ENCODE measurements around the gene UBL7. TPM values are rescaled to one million over a fixed set of nuclear protein-coding genes. Genes with fewer than 3 reads are reported as not detected.

UBL7 gene
- total and polyA plus RNA-seq, 4 donors: 12.7 to 19.5 (median 18.2) TPM

DNA sequence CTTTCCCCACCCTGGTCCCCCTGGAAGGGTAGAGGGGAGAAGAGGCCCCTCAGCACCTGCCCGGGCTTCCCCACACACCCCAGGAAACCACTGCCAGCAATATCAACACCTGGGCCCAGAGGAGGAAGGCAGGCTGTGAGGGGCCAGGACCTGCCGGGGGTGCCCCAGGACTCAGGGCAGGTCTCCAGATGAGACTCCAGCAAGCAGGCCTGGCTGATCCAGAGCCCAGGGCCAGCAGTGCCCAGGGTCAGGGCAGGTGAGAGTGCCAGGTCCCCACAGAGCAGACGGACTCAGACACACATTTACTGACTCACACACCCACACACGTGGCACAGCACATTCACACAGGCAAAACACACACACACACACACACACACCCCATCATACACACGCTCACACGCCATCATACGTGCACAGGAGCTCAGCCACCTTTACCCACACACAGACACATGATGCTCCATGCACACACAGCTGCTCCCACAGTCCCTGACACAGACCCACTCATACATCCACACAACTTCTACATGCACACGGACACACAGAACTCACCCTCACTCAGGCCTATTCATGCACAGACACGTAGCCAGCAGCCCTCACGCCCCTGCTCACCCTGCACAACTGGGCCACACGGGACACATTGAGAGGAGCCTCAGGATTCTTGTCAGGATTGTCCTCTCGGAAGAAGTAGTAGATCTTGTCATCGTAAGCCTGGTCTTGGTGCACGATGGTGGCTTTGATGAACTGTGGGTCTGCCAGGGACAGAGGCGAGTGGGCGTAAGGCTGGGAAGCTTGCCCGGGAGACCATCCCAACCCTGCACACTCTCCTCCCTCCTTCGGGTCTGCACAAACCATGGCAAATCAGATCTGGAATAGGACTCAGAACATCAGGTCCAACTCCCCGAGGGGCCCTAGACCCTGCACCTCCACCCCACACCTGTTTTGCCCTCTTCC lies 44.7 kb downstream of the UBL7 start:
- TF ChIP-seq HNF4A (conservative IDR thresholded peaks at IDR 0.05) (no peak), EGR1 (IDR thresholded peaks at IDR 0.05; ENCODE audit: low read depth in 2 of 2) (no peak), FOXA2 (IDR thresholded peaks at IDR 0.05) (no peak), FOXA1 (IDR thresholded peaks at IDR 0.05) (no peak), HNF4G (IDR thresholded peaks at IDR 0.05) (no peak), TAF1 (conservative IDR thresholded peaks at IDR 0.05) (no peak), NR2F2 (IDR thresholded peaks at IDR 0.05) (no peak), YY1 (IDR thresholded peaks at IDR 0.05) (no peak)
- Histone ChIP-seq H3K4me1 (ENCODE audit: control insufficient read depth in 4 of 4, insufficient read depth in 4 of 4, low read length in 3 of 4) (peaks cover 0 to 7% (median 2%) of the 10 kb centered on the region in 4 donors), H3K27me3 (ENCODE audit: control insufficient read depth in 4 of 4, insufficient read depth in 4 of 4, low read length in 3 of 4) (no peaks in the 10 kb centered on the region), H3K9ac (ENCODE audit: low read depth in 1 of 2, low read length in 2 of 2) (no peak overlapping the region), H3K9me3 (ENCODE audit: control insufficient read depth in 4 of 4, low read length in 3 of 4) (no peaks in the 10 kb centered on the region), H3K36me3 (ENCODE audit: control insufficient read depth in 4 of 4, insufficient read depth in 3 of 4, low read depth in 1 of 4, low read length in 3 of 4) (no peaks in the 10 kb centered on the region), H3K27ac (ENCODE audit: low read depth in 1 of 2, low read length in 2 of 2) (no peak overlapping the region), H3K4me3 (ENCODE audit: low read depth in 1 of 3, low read length in 3 of 3) (no peak overlapping the region)
- no peak for DNase-seq (ENCODE audit: low spot score)
- 89% methylated on average over 19 of the region's 19 CpGs for WGBS

DNA sequence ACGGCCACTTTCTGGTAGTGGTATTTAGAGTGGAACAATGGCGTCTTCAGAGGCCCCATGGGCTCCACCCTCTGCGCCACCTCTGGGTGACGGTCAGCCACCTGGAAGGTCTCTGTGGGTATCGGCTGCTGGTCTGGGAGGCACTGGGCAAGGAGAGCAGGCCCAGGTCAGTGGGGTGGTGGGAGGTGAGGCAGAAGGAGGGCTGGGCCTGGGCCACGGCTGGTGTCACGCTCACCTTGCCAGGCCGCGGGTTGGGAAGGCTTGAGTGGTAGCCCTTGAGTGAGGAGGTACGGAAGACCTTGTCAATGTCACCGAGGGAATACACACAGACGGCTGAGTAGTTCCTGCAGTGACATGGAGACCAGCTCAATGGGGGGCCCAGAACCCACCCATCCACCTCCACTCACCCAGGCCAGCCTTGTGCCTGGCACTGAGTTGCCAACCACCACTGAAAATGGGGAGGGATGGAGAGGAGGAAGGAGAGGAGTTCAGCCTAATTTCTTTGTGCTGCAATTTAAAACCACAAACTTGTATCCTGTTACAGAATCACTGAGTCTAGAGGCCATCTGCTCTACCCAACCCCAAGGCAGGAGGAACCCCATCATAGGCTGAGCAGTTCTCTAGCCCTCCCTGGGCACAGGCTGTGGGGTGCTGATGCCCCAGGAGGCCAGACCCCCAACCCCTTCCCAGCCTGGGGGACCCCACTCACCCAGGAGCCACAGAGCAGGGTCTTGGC lies 46.2 kb downstream of the UBL7 start:
- Histone ChIP-seq H3K27ac (ENCODE audit: low read depth in 1 of 2, low read length in 2 of 2) (no peak overlapping the region), H3K9ac (ENCODE audit: low read depth in 1 of 2, low read length in 2 of 2) (no peak overlapping the region), H3K27me3 (ENCODE audit: control insufficient read depth in 4 of 4, insufficient read depth in 4 of 4, low read length in 3 of 4) (no peaks in the 10 kb centered on the region), H3K36me3 (ENCODE audit: control insufficient read depth in 4 of 4, insufficient read depth in 3 of 4, low read depth in 1 of 4, low read length in 3 of 4) (no peaks in the 10 kb centered on the region), H3K4me1 (ENCODE audit: control insufficient read depth in 4 of 4, insufficient read depth in 4 of 4, low read length in 3 of 4) (peaks cover 0 to 7% (median 2%) of the 10 kb centered on the region in 4 donors), H3K9me3 (ENCODE audit: control insufficient read depth in 4 of 4, low read length in 3 of 4) (no peaks in the 10 kb centered on the region), H3K4me3 (ENCODE audit: low read depth in 1 of 3, low read length in 3 of 3) (no peak overlapping the region)
- WGBS: 96% methylated on average over 12 of the region's 12 CpGs
- no peak for DNase-seq (ENCODE audit: low spot score)
- TF ChIP-seq ATF3 (IDR thresholded peaks at IDR 0.05): no peak
- no peak for TF ChIP-seq HNF4G (IDR thresholded peaks at IDR 0.05)
- TF ChIP-seq JUND (IDR thresholded peaks at IDR 0.05): no peak
- no peak for TF ChIP-seq FOXA2 (IDR thresholded peaks at IDR 0.05)
- TF ChIP-seq ZBTB33 (IDR thresholded peaks at IDR 0.05): no peak
- TF ChIP-seq EGR1 (IDR thresholded peaks at IDR 0.05; ENCODE audit: low read depth in 2 of 2): no peak
- TF ChIP-seq, protein P1, sequence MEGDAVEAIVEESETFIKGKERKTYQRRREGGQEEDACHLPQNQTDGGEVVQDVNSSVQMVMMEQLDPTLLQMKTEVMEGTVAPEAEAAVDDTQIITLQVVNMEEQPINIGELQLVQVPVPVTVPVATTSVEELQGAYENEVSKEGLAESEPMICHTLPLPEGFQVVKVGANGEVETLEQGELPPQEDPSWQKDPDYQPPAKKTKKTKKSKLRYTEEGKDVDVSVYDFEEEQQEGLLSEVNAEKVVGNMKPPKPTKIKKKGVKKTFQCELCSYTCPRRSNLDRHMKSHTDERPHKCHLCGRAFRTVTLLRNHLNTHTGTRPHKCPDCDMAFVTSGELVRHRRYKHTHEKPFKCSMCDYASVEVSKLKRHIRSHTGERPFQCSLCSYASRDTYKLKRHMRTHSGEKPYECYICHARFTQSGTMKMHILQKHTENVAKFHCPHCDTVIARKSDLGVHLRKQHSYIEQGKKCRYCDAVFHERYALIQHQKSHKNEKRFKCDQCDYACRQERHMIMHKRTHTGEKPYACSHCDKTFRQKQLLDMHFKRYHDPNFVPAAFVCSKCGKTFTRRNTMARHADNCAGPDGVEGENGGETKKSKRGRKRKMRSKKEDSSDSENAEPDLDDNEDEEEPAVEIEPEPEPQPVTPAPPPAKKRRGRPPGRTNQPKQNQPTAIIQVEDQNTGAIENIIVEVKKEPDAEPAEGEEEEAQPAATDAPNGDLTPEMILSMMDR (IDR thresholded peaks at IDR 0.05; ENCODE audit: low read depth, low read length, missing input control): no peak
